Mammary epithelial cell (primary cell): ENCODE data around the gene DOCK8.

ENCODE experiments used
- EZH2 ChIP-seq: IDR thresholded peaks from 2 replicates; pipeline ENCODE4 v1.6.1; 2012; ENCODE audit warnings: low read length, inconsistent platforms, borderline replicate concordance
- TF ChIP-seq, protein P1 (sequence below), 2 donors: IDR thresholded peaks in 1 of 2; conservative IDR thresholded peaks in 1 of 2; 2 replicates each; pipeline ENCODE4 v1.5.1; 2011 to 2012; ENCODE audit warnings: inconsistent platforms in 2 of 2, low read length in 2 of 2, mild to moderate bottlenecking in 2 of 2, control low read depth in 1 of 2, low read depth in 1 of 2; ENCODE audit not compliant: insufficient read depth in 1 of 2; ENCODE audit errors: extremely low read depth in 1 of 2

DNA sequence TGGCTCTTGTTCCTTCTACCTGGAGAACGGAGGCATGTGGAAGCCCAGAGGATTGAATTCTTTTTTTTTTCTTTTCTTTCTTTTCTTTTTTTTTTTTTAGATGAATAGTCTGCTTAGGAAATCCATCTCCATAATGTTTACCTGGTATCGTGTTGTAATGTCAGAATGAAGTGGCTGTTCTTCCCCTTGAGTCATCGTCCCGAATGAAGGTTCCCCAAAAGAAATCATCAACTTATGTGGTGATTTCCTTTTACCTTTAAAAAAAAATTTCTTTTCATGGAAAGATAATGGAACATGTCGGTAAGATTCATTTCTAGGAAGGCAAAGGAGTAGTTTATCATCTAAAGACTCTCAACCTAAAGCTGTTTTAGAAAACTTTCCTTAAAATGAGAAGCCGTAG is 59.7 kb downstream of the DOCK8 start:
- TF ChIP-seq, protein P1, sequence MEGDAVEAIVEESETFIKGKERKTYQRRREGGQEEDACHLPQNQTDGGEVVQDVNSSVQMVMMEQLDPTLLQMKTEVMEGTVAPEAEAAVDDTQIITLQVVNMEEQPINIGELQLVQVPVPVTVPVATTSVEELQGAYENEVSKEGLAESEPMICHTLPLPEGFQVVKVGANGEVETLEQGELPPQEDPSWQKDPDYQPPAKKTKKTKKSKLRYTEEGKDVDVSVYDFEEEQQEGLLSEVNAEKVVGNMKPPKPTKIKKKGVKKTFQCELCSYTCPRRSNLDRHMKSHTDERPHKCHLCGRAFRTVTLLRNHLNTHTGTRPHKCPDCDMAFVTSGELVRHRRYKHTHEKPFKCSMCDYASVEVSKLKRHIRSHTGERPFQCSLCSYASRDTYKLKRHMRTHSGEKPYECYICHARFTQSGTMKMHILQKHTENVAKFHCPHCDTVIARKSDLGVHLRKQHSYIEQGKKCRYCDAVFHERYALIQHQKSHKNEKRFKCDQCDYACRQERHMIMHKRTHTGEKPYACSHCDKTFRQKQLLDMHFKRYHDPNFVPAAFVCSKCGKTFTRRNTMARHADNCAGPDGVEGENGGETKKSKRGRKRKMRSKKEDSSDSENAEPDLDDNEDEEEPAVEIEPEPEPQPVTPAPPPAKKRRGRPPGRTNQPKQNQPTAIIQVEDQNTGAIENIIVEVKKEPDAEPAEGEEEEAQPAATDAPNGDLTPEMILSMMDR (conservative IDR thresholded peaks at IDR 0.05 in 1 of 2, IDR thresholded peaks at IDR 0.05 in 1 of 2; ENCODE audit: extremely low read depth in 1 of 2, insufficient read depth in 1 of 2, low read depth in 1 of 2, low read length in 2 of 2), result no peak
- TF ChIP-seq EZH2, result no peak
